Upper lobe of left lung (tissue), 4 donors: Measurements from ENCODE around the gene PPP1R26.

Source experiments
- EP300 ChIP-seq, 4 donors: sonication (generic); formaldehyde crosslinking; IDR thresholded peaks; one replicate each; pipeline ENCODE4 v1.5.1; 2017; ENCODE audit warnings: antibody characterized with exemption in 4 of 4, control low read depth in 2 of 4
- TF ChIP-seq, protein P1 (sequence below), 6 experiments: fragments of 450-650 bp in 4 of 6; fragments of 200-600 bp in 2 of 6; sonication (generic) in 2 of 6; IDR thresholded peaks; one replicate each; pipeline ENCODE4 v1.5.1; 2016 to 2019; ENCODE audit warnings: antibody characterized with exemption in 6 of 6

DNA sequence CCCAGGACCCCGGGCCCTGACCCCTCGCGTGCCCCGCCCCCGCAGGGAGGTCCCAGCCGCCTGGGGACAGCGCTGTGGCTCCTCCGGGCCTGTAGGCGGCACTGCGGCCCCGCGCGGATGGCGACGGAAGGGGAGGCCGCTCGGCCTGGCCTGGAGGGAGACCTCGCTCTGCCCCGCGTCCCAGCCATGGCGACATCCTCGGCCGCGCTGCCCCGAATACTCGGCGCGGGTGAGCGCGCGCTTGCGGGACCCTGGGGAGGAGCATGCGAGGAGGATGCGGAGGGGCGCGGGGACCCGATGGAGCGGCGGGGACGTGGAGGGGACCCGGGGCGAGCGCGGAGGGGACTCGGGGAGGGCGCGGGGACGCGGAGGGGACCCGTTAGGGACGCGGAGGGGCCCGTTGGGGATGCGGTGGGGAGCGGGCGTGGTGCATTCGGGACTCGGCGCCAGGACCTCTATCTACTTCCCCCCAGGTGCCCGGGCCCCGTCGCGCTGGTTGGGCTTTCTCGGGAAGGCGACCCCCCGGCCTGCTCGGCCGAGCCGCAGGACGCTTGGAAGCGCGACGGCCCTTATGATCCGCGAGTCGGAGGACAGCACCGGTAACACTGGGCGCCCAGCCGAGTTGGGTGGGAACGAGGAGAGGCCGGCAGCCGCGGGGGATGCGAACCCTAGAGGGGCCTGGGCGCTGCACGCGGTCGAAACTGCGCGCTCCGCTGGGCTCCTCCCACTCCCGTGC is 21.1 kb downstream of the PPP1R26 start, which contains the start of gene MRPS2:
- TF ChIP-seq, protein P1, sequence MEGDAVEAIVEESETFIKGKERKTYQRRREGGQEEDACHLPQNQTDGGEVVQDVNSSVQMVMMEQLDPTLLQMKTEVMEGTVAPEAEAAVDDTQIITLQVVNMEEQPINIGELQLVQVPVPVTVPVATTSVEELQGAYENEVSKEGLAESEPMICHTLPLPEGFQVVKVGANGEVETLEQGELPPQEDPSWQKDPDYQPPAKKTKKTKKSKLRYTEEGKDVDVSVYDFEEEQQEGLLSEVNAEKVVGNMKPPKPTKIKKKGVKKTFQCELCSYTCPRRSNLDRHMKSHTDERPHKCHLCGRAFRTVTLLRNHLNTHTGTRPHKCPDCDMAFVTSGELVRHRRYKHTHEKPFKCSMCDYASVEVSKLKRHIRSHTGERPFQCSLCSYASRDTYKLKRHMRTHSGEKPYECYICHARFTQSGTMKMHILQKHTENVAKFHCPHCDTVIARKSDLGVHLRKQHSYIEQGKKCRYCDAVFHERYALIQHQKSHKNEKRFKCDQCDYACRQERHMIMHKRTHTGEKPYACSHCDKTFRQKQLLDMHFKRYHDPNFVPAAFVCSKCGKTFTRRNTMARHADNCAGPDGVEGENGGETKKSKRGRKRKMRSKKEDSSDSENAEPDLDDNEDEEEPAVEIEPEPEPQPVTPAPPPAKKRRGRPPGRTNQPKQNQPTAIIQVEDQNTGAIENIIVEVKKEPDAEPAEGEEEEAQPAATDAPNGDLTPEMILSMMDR (IDR thresholded peaks at IDR 0.05), result peak; percentile 86 to 98 (median 94)
- TF ChIP-seq EP300 (IDR thresholded peaks at IDR 0.05), result no peak
